ENCODE measurements around the gene CPNE1.

CPNE1 gene

GRCh38 chr20:35611482-35611881, 53.2 kb downstream of the CPNE1 start:
- H3K4me3 ChIP-seq (replicated peaks in 1 of 2; ENCODE audit: low read depth in 2 of 2, low read length in 2 of 2): no peak overlapping the region
- TF ChIP-seq CTCF (IDR thresholded peaks at IDR 0.05; ENCODE audit: low read depth, low read length): no peak
- DNase-seq (ENCODE audit: low read depth in 2 of 2): no peak

- DNase-seq (ENCODE audit: low read depth in 2 of 2): peak in 1 of 2 donors; percentile 45
- H3K4me3 ChIP-seq (replicated peaks in 1 of 2; ENCODE audit: low read depth in 2 of 2, low read length in 2 of 2): no peak overlapping the region
- TF ChIP-seq CTCF (IDR thresholded peaks at IDR 0.05; ENCODE audit: low read depth, low read length): no peak
Measured at GRCh38 chr20:35610833-35611427, 53.8 kb downstream of the CPNE1 start.

GRCh38 chr20:35607003-35607735, 57.5 kb downstream of the CPNE1 start:
- H3K4me3 ChIP-seq (replicated peaks in 1 of 2; ENCODE audit: low read depth in 2 of 2, low read length in 2 of 2): no peak overlapping the region
- no peak for DNase-seq (ENCODE audit: low read depth in 2 of 2)

GRCh38 chr20:35606127-35606526, 58.6 kb downstream of the CPNE1 start:
- DNase-seq (ENCODE audit: low read depth in 2 of 2): no peak
- H3K4me3 ChIP-seq (replicated peaks in 1 of 2; ENCODE audit: low read depth in 2 of 2, low read length in 2 of 2): no peak overlapping the region
- no peak for TF ChIP-seq CTCF (IDR thresholded peaks at IDR 0.05; ENCODE audit: low read depth, low read length)

More at GRCh38 chr20:35607003-35607735, 57.5 kb downstream of the CPNE1 start:
- no peak for TF ChIP-seq CTCF (IDR thresholded peaks at IDR 0.05; ENCODE audit: low read depth, low read length)

GRCh38 chr20:35604449-35604747, 60.3 kb downstream of the CPNE1 start:
- no peak for DNase-seq (ENCODE audit: low read depth in 2 of 2)
- peak; percentile 21 for TF ChIP-seq CTCF (IDR thresholded peaks at IDR 0.05; ENCODE audit: low read depth, low read length)
- H3K4me3 ChIP-seq (replicated peaks in 1 of 2; ENCODE audit: low read depth in 2 of 2, low read length in 2 of 2): no peak overlapping the region

- H3K4me3 ChIP-seq (replicated peaks in 1 of 2; ENCODE audit: low read depth in 2 of 2, low read length in 2 of 2): no peak overlapping the region
- no peak for DNase-seq (ENCODE audit: low read depth in 2 of 2)
- TF ChIP-seq CTCF (IDR thresholded peaks at IDR 0.05; ENCODE audit: low read depth, low read length): no peak
Measured at GRCh38 chr20:35603695-35604448, 60.8 kb downstream of the CPNE1 start.
